Measurements from ENCODE around the gene GAL3ST1. TPM values are rescaled to one million over a fixed set of nuclear protein-coding genes. Genes with fewer than 3 reads are reported as not detected.

Gene GAL3ST1
- total RNA-seq, 2 experiments from 2014 or later = not detected

DNA sequence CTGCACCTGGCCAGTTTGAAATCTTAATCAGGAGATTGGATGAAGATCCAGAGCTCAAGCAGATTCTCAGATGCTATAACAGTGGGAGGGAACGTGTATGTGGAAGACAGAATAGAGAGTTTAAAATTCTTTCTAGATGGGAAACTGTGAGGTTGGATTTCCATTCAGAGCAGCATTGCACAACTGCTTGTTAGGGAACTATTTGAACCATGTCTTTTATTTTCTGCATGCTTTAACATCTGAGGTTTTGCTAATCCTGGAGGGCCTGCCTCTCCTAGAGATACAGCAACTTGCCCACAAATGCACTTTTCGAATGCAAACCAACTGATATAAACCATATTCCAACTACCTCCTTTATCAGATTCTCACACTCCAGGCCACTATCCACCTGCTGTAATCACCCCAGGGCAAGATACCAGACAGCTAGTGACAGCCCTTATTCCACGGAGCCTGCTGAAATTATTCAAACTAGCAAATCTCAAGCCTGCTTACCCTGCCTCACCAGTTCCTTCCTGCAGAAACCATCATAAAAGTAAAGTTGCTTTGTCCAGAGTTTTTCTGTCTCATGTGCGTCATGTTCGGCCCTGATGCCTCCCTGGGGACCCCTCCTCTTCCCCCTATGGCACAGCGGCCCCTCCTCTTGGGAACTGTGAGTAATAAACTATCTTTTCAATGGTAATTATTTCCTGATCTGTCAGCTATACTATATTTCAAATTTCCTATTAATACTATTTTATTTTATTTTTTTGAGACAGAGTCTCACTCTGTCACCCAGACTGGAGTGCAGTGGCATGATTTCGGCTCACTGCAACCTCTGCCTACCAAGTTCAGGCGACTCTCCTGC is 50.6 kb downstream of the GAL3ST1 start:
- CTCF ChIA-PET = no interaction called here
- DNase-seq (no peak), ATAC-seq (no peak)
- POLR2A ChIA-PET = interaction anchor here (0.7 kb wide), 1 partner anchor 12 kb away, joined by 3 read pairs; no protein-coding TSS in a partner anchor
- H3K9me3 Mint-ChIP-seq = no peaks in the 10 kb centered on the region
- intact Hi-C loops (cut with micrococcal nuclease) = no loop called here
- TF ChIP-seq, protein P1, sequence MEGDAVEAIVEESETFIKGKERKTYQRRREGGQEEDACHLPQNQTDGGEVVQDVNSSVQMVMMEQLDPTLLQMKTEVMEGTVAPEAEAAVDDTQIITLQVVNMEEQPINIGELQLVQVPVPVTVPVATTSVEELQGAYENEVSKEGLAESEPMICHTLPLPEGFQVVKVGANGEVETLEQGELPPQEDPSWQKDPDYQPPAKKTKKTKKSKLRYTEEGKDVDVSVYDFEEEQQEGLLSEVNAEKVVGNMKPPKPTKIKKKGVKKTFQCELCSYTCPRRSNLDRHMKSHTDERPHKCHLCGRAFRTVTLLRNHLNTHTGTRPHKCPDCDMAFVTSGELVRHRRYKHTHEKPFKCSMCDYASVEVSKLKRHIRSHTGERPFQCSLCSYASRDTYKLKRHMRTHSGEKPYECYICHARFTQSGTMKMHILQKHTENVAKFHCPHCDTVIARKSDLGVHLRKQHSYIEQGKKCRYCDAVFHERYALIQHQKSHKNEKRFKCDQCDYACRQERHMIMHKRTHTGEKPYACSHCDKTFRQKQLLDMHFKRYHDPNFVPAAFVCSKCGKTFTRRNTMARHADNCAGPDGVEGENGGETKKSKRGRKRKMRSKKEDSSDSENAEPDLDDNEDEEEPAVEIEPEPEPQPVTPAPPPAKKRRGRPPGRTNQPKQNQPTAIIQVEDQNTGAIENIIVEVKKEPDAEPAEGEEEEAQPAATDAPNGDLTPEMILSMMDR (IDR thresholded peaks at IDR 0.05) = no peak
- H3K36me3 Mint-ChIP-seq (ENCODE audit: low read depth) = no peaks in the 10 kb centered on the region
- H3K27me3 Mint-ChIP-seq = no peaks in the 10 kb centered on the region
- H3K27ac Mint-ChIP-seq = no peak overlapping the region
- no peak overlapping the region for H3K4me3 Mint-ChIP-seq
- H3K4me1 Mint-ChIP-seq (ENCODE audit: low read depth) = no peaks in the 10 kb centered on the region

DNA sequence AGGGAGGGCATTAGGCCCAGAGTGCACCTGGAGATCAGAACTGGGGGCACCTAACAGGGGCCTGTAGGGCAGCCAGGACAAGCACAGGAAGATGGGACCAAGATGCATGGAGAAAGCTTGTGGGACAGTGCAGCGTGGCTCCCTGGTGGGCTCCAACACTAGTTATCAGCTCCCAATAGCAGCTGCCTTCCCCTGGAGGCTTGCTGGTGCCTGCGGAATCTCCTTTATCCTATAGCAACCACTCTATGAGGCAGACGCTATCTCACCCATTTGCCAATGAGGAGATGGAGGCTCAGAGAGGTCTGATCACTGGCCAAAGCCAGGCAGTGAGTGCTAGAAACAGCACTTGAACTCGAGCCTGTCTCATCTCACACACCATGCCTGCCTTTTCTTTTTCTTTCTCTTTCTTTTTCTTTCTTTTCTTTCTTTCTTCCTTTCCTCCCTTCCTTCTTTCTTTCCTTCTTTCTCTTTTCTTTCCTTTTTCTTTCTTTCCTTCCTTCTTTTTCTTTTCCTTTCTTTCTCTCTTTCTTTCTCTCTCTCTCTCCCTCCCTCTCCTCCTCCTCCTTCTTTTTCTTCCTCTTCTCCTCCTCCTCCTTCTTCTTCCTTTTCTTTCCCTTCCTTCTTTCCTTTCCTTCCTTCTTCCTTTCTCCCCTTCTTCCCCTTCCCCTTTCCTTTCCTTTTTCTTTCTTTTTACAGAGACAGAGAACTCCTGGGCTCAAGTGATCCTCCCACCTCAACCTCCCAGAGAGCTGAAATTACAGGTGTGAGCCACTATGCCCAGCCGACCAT is 52.9 kb downstream of the GAL3ST1 start:
- POLR2A ChIA-PET = no interaction called here
- DNase-seq (no peak), ATAC-seq (no peak)
- H3K4me1 Mint-ChIP-seq (ENCODE audit: low read depth) = no peaks in the 10 kb centered on the region
- no peaks in the 10 kb centered on the region for H3K36me3 Mint-ChIP-seq (ENCODE audit: low read depth)
- CTCF ChIA-PET = no interaction called here
- H3K27me3 Mint-ChIP-seq = no peaks in the 10 kb centered on the region
- H3K9me3 Mint-ChIP-seq = no peaks in the 10 kb centered on the region
- no peak overlapping the region for H3K27ac Mint-ChIP-seq
- no peak overlapping the region for H3K4me3 Mint-ChIP-seq
- TF ChIP-seq, protein P1 (IDR thresholded peaks at IDR 0.05) = peak; percentile 28
- intact Hi-C loops (cut with micrococcal nuclease) = no loop called here

DNA sequence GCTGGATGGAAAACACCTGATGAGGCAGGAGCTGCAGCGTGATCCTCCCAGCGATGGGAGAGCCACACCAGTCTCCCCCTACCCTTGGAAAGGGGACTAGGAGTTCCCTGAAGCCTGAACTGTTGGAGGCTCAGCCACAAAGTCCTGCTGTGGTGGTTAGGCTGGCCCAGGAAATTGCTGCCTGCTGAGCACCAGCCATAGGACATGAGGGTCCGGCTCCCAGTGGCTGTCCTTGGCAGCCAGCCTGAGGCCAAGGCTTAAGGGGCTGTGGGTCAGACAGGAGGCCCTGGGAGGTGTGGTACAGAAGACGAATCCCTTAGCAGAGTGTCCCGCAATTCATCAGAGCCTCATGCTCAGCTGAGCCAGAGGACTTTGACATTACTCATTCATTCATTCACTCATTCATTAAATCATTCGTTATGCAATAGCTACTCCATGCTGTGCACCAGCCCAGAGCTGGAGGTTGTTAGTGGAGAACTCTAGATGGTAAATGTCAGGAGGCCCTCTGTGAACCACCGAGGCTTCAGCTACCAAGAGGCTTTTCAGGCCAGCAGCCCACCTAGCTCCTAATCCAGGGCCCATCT is 54.5 kb downstream of the GAL3ST1 start:
- H3K9me3 Mint-ChIP-seq = no peaks in the 10 kb centered on the region
- H3K4me1 Mint-ChIP-seq (ENCODE audit: low read depth) = no peaks in the 10 kb centered on the region
- no peaks in the 10 kb centered on the region for H3K36me3 Mint-ChIP-seq (ENCODE audit: low read depth)
- TF ChIP-seq, protein P1 (IDR thresholded peaks at IDR 0.05) = no peak
- intact Hi-C loops (cut with micrococcal nuclease) = no loop called here
- ChIA-PET CTCF (no interaction called here), POLR2A (interaction anchor here (0.6 kb wide), 1 partner anchor 511 kb away, joined by 3 read pairs; no protein-coding TSS in a partner anchor)
- H3K27me3 Mint-ChIP-seq = no peaks in the 10 kb centered on the region
- no peak for ATAC-seq
- H3K27ac Mint-ChIP-seq = no peak overlapping the region
- no peak overlapping the region for H3K4me3 Mint-ChIP-seq
- no peak for DNase-seq

DNA sequence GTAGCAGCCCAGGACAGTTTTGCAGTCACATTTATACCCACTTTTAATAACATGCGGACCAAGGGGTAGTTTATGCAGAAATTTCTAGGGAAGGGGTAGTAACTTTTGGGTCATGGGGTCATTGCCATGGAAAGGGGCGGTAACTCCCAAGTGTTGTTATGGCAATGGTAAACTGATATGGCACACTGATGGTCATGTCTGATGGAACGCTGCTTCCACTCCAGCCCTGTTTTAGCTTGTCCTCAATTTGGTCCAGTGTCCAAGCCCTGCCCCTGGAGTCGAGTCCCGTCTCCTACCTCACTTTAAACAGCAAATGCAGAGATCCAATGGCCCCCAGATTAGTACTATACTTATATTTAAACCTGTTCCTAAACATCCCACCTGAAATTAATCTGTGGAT is 57.7 kb downstream of the GAL3ST1 start:
- Mint-ChIP-seq H3K4me1 (ENCODE audit: low read depth) (no peaks in the 10 kb centered on the region), H3K9me3 (peaks cover 1% of the 10 kb centered on the region), H3K36me3 (ENCODE audit: low read depth) (no peaks in the 10 kb centered on the region), H3K27ac (no peak overlapping the region), H3K4me3 (no peak overlapping the region), H3K27me3 (no peaks in the 10 kb centered on the region)
- CTCF ChIA-PET = no interaction called here
- ATAC-seq = no peak
- intact Hi-C loops (cut with micrococcal nuclease) = no loop called here
- DNase-seq = no peak
- TF ChIP-seq, protein P1 (IDR thresholded peaks at IDR 0.05) = no peak
- POLR2A ChIA-PET = no interaction called here

All from activated CD8-positive, alpha-beta T cell treated with anti-CD3 and anti-CD28 coated beads for 36 hours (primary cell).